ENCODE results near the gene NPRL2. TPM values are rescaled to one million over a fixed set of nuclear protein-coding genes. Genes with fewer than 3 reads are reported as not detected.
A peak's percentile ranks its signal among the peaks of the same experiment; 100 is the strongest.

The NPRL2 gene
- total RNA-seq, 1 experiment from 2014 or later, result 16.0 TPM

GRCh38 chr3:50357481-50357880 is 6.9 kb upstream of the NPRL2 start:
- no peak for DNase-seq
- no peaks in the 10 kb centered on the region for H3K27me3 ChIP-seq
- H3K36me3 ChIP-seq, result peaks cover 30% of the 10 kb centered on the region
- peak overlapping the region; percentile 76 for H3K4me3 ChIP-seq
- no peaks in the 10 kb centered on the region for H3K9me3 ChIP-seq

GRCh38 chr3:50356553-50356952 is 6.0 kb upstream of the NPRL2 start:
- H3K9me3 ChIP-seq, result no peaks in the 10 kb centered on the region
- peak; percentile 44 for DNase-seq
- peak overlapping the region; percentile 76; the same call in 1 of the 2 replicates for H3K4me3 ChIP-seq
- H3K36me3 ChIP-seq, result peaks cover 35% of the 10 kb centered on the region
- H3K27me3 ChIP-seq, result no peaks in the 10 kb centered on the region

GRCh38 chr3:50355829-50356552 is 5.4 kb upstream of the NPRL2 start:
- no peak for DNase-seq
- Histone ChIP-seq H3K4me3 (no peak overlapping the region), H3K27me3 (no peaks in the 10 kb centered on the region), H3K9me3 (no peaks in the 10 kb centered on the region), H3K36me3 (peaks cover 35% of the 10 kb centered on the region)

- Histone ChIP-seq H3K36me3 (peaks cover 35% of the 10 kb centered on the region), H3K27me3 (no peaks in the 10 kb centered on the region)
- no peak for DNase-seq
These were observed 4.3 kb upstream of the NPRL2 start for GRCh38 chr3:50354850-50355249.

GRCh38 chr3:50354186-50354764 is 3.7 kb upstream of the NPRL2 start:
- Histone ChIP-seq H3K27me3 (no peaks in the 10 kb centered on the region), H3K9me3 (no peaks in the 10 kb centered on the region), H3K36me3 (peaks cover 35% of the 10 kb centered on the region), H3K4me3 (no peak overlapping the region)
- DNase-seq, result no peak

More at GRCh38 chr3:50354850-50355249, 4.3 kb upstream of the NPRL2 start:
- Histone ChIP-seq H3K9me3 (no peaks in the 10 kb centered on the region), H3K4me3 (no peak overlapping the region)

- Histone ChIP-seq H3K9me3 (no peaks in the 10 kb centered on the region), H3K4me3 (no peak overlapping the region), H3K27me3 (no peaks in the 10 kb centered on the region), H3K36me3 (peaks cover 35% of the 10 kb centered on the region)
- no peak for DNase-seq
These were observed 2.9 kb upstream of the NPRL2 start for GRCh38 chr3:50353245-50354004.

GRCh38 chr3:50352781-50353180 is 2.2 kb upstream of the NPRL2 start:
- Histone ChIP-seq H3K9me3 (no peaks in the 10 kb centered on the region), H3K27me3 (no peaks in the 10 kb centered on the region), H3K4me3 (no peak overlapping the region), H3K36me3 (peaks cover 32% of the 10 kb centered on the region)
- no peak for DNase-seq

- Histone ChIP-seq H3K36me3 (peaks cover 24% of the 10 kb centered on the region), H3K4me3 (peak overlapping the region; percentile 93), H3K27me3 (no peaks in the 10 kb centered on the region), H3K9me3 (no peaks in the 10 kb centered on the region)
- DNase-seq, result no peak
These were observed 735 bp upstream of the NPRL2 start for GRCh38 chr3:50351323-50351697.

GRCh38 chr3:50350213-50350526 is 405 bp downstream of the NPRL2 start:
- H3K27me3 ChIP-seq, result no peaks in the 10 kb centered on the region
- peak overlapping the region; percentile 93 for H3K4me3 ChIP-seq
- DNase-seq, result no peak
- peaks cover 17% of the 10 kb centered on the region for H3K36me3 ChIP-seq
- no peaks in the 10 kb centered on the region for H3K9me3 ChIP-seq

- Histone ChIP-seq H3K4me3 (no peak overlapping the region), H3K9me3 (no peaks in the 10 kb centered on the region), H3K27me3 (no peaks in the 10 kb centered on the region), H3K36me3 (peaks cover 6% of the 10 kb centered on the region)
- DNase-seq, result peak; percentile 52
These were observed 3.3 kb downstream of the NPRL2 start for GRCh38 chr3:50347187-50347813.

- Histone ChIP-seq H3K9me3 (no peaks in the 10 kb centered on the region), H3K36me3 (no peaks in the 10 kb centered on the region; the same call in 1 of the 2 replicates), H3K27me3 (no peaks in the 10 kb centered on the region), H3K4me3 (no peak within 1 kb of the TSS)
- DNase-seq, result no peak
These were observed 4.9 kb downstream of the NPRL2 start, which contains the start of gene ZMYND10 for GRCh38 chr3:50345586-50346234. Gene ZMYND10 (minus strand): TSS chr3:50345732. CDS start chr3:50345579, 153 bp downstream.

GRCh38 chr3:50345008-50345407 is 5.6 kb downstream of the NPRL2 start:
- DNase-seq, result no peak
- H3K4me3 ChIP-seq, result no peak overlapping the region
- H3K36me3 ChIP-seq, result no peaks in the 10 kb centered on the region; the same call in 1 of the 2 replicates
- no peaks in the 10 kb centered on the region for H3K27me3 ChIP-seq
- no peaks in the 10 kb centered on the region for H3K9me3 ChIP-seq

- no peaks in the 10 kb centered on the region for H3K9me3 ChIP-seq
- H3K4me3 ChIP-seq, result no peak overlapping the region
- H3K27me3 ChIP-seq, result no peaks in the 10 kb centered on the region
- no peaks in the 10 kb centered on the region; the same call in 1 of the 2 replicates for H3K36me3 ChIP-seq
- DNase-seq, result no peak
These were observed 7.6 kb downstream of the NPRL2 start for GRCh38 chr3:50342813-50343633.

GRCh38 chr3:50341996-50342650 is 8.5 kb downstream of the NPRL2 start:
- DNase-seq, result no peak
- no peaks in the 10 kb centered on the region for H3K27me3 ChIP-seq
- H3K36me3 ChIP-seq, result 0 out of 2 replicates have a peak, but pooled peaks cover 2% of the 10 kb centered on the region
- no peaks in the 10 kb centered on the region for H3K9me3 ChIP-seq
- H3K4me3 ChIP-seq, result no peak overlapping the region

GRCh38 chr3:50341537-50341936 is 9.0 kb downstream of the NPRL2 start:
- H3K36me3 ChIP-seq, result peaks cover 5% of the 10 kb centered on the region
- DNase-seq, result no peak
- no peaks in the 10 kb centered on the region for H3K27me3 ChIP-seq
- no peaks in the 10 kb centered on the region for H3K9me3 ChIP-seq
- no peak overlapping the region for H3K4me3 ChIP-seq
